AG09319 (cell line): ENCODE measurements around the gene FRMD3.

Experiments used
- DNase-seq: peaks from one replicate; pipeline ENCODE4 v3.0.0-alpha.2; 2010; ENCODE audit warnings: low read depth; ENCODE audit errors: extremely low read depth
- TF ChIP-seq, protein P1 (sequence below): IDR thresholded peaks from 2 replicates; pipeline ENCODE4 v1.5.1; 2011; ENCODE audit warnings: low read depth, mild to moderate bottlenecking, inconsistent platforms, low read length, moderate library complexity

FRMD3 gene

DNA sequence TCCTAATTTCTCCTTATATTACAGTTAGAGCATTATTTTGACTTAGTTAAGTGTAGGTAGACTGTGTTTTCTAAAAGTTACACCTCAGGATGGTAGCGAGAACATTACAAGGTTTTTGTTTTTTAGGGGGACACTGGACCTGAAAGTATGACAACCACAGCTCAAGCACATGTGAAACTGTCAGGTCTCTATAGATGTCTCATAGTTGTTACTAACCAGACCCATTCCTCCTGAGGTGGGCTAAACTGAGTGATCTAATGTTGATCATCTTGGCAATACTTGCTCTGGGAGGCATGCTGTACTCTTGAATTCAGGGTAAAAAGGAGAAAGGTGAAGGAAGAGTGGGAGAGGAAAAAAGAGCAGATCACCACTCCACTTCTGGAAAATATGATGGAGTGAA is 278.6 kb downstream of the FRMD3 start:
- DNase-seq = no peak
- TF ChIP-seq, protein P1, sequence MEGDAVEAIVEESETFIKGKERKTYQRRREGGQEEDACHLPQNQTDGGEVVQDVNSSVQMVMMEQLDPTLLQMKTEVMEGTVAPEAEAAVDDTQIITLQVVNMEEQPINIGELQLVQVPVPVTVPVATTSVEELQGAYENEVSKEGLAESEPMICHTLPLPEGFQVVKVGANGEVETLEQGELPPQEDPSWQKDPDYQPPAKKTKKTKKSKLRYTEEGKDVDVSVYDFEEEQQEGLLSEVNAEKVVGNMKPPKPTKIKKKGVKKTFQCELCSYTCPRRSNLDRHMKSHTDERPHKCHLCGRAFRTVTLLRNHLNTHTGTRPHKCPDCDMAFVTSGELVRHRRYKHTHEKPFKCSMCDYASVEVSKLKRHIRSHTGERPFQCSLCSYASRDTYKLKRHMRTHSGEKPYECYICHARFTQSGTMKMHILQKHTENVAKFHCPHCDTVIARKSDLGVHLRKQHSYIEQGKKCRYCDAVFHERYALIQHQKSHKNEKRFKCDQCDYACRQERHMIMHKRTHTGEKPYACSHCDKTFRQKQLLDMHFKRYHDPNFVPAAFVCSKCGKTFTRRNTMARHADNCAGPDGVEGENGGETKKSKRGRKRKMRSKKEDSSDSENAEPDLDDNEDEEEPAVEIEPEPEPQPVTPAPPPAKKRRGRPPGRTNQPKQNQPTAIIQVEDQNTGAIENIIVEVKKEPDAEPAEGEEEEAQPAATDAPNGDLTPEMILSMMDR = no peak

DNA sequence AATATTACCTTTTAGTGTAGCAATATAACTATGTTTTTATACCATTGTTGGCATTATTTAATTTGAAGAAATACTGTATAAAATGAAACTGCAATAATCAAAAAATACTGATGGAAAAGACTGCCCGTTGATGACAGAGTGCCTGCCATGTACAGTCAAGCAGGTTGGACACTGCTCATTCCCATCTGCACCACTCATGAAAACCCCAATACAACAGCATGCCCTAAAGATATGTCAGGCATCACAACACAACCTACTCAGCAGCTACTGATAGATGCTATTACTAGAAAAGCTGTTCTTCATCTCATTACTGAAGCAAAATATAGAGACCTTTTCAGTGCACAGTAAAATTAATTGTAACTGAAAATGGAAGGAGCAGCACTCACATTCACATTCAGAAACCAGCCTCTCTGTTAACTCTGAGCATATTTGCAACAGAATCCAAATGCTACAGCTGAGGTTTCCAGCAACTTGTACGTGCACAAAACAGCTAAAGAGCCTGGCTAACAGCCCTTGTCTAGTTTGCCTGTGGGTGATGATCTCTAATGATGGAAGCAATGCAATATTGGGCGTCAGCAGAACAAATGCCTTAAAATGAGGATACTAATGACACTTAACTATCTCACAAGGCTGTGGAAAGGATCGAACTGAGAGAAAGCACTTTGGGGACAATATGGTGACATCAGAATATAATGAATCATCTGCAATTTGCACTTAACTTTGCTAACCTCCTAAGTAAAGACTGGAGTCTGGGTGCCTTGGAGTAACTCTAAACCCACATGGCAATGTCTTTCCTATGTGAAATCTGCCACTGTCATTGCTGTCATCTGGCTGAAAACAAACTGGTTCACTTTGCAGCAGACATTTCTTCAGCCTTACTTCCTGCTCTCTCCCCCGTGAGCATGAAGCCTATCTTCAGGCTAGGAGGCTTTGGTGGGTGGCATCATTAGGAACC is 280.0 kb downstream of the FRMD3 start:
- TF ChIP-seq, protein P1 = no peak
- no peak for DNase-seq

DNA sequence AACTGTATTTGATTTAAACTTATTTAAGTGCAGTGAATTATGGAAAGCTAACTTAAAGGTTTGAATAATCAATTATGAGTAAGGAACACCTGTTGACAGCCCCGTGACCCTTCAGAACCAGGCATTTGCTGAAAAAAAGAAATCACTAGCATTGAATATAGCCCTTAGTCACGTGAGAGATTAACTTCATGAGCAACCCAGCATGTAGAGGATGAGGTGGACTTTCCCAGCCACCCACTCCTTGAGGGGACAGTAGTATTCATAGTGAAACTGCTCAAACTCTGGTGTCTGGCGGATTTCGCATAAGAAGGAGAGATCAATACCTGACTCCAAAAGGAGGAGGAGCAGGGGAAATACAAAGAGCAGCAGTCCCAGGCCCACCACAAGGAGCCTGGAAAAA is 290.5 kb downstream of the FRMD3 start:
- TF ChIP-seq, protein P1 = no peak
- DNase-seq = no peak

DNA sequence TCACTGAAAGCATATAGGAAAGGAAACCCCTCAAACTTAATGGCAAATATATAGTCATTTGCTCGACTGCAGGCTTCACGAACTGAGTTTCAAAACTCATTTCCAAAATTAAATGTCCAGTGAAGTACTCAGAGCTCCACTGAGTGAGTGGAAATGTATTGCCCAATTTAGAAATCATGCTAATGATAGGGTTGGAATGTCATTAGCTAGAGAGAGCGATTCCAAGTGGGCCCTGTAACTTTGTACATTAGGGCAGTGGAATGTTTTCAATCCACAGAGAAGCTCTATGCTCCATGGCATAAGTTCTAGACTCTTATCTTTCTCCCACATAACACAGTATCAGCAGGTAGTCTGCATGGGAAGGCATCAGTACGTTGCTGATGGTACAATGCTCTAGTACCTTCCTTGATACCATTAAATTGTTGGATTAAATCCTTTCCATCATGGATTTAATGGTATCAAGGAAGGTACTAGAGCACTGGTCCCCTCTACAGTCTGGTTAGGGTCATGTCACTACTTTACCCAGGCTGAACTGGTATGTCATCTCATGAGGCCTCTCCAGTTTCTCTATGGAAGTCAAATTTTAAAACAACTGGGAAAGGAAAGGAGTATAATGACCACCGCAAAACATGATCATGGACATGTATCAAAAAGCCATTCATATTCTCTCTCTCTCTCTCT is 292.1 kb downstream of the FRMD3 start:
- no peak for DNase-seq
- TF ChIP-seq, protein P1 = no peak

DNA sequence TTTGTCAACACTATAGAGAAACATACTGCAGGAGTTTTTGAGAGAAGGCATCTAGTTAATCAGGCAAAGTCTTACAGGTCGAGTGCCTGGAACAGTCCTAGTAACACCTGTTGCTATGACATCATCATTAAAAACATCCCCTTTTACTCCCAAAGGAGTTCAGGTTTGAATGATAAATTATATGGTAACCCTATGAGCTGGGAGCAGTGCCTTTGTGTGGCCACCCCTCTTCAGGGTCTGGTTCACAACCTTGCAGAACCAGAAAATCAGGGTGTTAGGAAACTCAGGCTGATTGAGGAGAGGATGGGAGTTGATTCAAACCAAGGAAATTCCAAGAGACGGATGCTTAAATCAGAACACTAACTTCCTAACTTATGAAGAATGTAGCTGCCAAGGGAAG is 296.1 kb downstream of the FRMD3 start:
- no peak for DNase-seq

DNA sequence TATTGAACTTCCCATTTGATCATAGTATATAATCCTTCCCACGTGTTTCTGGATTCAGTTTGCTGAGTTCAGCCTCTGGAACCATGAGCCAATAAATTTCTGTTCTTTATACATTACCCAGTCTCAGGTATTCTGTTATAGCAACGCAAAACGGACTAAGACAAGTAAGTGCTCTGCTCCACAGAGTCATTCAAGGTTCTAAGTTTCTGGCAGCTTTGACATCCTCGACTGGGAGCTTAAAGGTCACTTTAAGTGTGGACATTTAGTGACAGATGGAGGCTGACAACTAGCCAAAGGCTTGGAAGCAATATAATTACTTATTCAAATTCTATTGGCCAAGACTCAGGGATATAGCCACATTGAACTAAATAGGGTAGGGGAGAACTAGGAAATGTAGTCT is 297.5 kb downstream of the FRMD3 start:
- TF ChIP-seq, protein P1 = no peak
- no peak for DNase-seq

More for the DNA sequence above, 296.1 kb downstream of the FRMD3 start:
- TF ChIP-seq, protein P1 = no peak

DNA sequence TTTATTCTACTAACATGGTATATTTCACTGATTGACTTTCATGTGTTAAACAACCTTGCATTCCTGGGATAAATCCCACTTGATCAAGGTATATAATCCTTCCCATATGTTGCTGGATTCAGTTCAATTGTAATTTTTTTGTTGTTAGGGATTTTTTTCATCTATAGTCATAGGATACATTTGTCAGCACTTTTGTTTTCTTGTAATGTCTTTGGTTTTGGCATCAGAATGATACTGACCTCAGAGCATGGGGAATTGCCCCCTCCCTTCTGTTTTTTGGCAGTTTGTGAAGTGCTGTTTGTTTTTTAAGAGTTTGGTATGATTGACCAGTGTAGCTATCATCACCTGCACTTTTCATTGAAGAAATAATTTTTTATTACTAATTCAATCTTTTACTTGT is 298.5 kb downstream of the FRMD3 start:
- no peak for DNase-seq
- TF ChIP-seq, protein P1 = no peak
